OCI-LY1 (cell line): Measurements from ENCODE around the gene AK4.

Experiments used
- H2AFZ ChIP-seq: fragments of 200-600 bp; sonication (generic), shearing (Covaris generic); 2 replicates; pipeline ENCODE4 v1.6.0; 2014; ENCODE audit warnings: antibody characterized with exemption, mild to moderate bottlenecking, low read length
- H3F3A ChIP-seq: fragments of 200-600 bp; sonication (generic), shearing (Covaris generic); 2 replicates; pipeline ENCODE4 v1.6.0; 2014; ENCODE audit warnings: mild to moderate bottlenecking, antibody characterized with exemption, low read length, moderate library complexity; ENCODE audit not compliant: insufficient read depth
- H3K27ac ChIP-seq: fragments of 200-600 bp; sonication (generic); 2 replicates; pipeline ENCODE4 v1.5.1; 2014; ENCODE audit warnings: low read length, mixed run types, mild to moderate bottlenecking, low read depth; ENCODE audit not compliant: poor library complexity, severe bottlenecking
- H3K27me3 ChIP-seq: fragments of 200-600 bp; sonication (generic); 2 replicates; pipeline ENCODE4 v1.6.0; 2014; ENCODE audit warnings: antibody characterized with exemption, mild to moderate bottlenecking, low read length, moderate library complexity; ENCODE audit not compliant: insufficient read depth
- H3K36me3 ChIP-seq: fragments of 200-600 bp; sonication (generic); 2 replicates; pipeline ENCODE4 v1.6.1; 2014; ENCODE audit warnings: mild to moderate bottlenecking, antibody characterized with exemption, low read length, moderate library complexity, mixed read lengths; ENCODE audit not compliant: insufficient read depth
- H3K4me1 ChIP-seq: fragments of 200-600 bp; sonication (generic); 2 replicates; pipeline ENCODE4 v1.5.1; 2014; ENCODE audit warnings: mild to moderate bottlenecking, low read length, moderate library complexity; ENCODE audit not compliant: insufficient read depth, severe bottlenecking
- H3K4me2 ChIP-seq: fragments of 200-600 bp; sonication (generic), shearing (Covaris generic); 2 replicates; pipeline ENCODE4 v1.6.1; 2014; ENCODE audit warnings: low read length
- H3K4me3 ChIP-seq: fragments of 200-600 bp; sonication (generic); 2 replicates; pipeline ENCODE4 v1.5.1; 2014; ENCODE audit warnings: low read length, low read depth, mild to moderate bottlenecking, mixed read lengths; ENCODE audit not compliant: poor library complexity, severe bottlenecking
- H3K79me2 ChIP-seq: fragments of 200-600 bp; shearing (Covaris generic); 2 replicates; pipeline ENCODE4 v1.6.1; 2016; ENCODE audit warnings: mixed run types, low read length, mixed read lengths; ENCODE audit not compliant: insufficient read depth
- H3K9ac ChIP-seq: fragments of 200-600 bp; sonication (generic), shearing (Covaris generic); 2 replicates; pipeline ENCODE4 v1.6.1; 2014; ENCODE audit warnings: mild to moderate bottlenecking, low read length, mixed read lengths
- H3K9me2 ChIP-seq: fragments of 200-600 bp; sonication (generic), shearing (Covaris generic); 2 replicates; pipeline ENCODE4 v1.6.1; 2014; ENCODE audit warnings: low read depth, mild to moderate bottlenecking, low read length, mixed read lengths
- H3K9me3 ChIP-seq: fragments of 200-600 bp; shearing (Covaris generic); 2 replicates; pipeline ENCODE4 v1.6.1; 2014; ENCODE audit warnings: low read length, mixed read lengths
- H4K20me1 ChIP-seq: fragments of 200-600 bp; sonication (generic), shearing (Covaris generic); 2 replicates; pipeline ENCODE4 v1.6.0; 2016; ENCODE audit warnings: mild to moderate bottlenecking, low read length; ENCODE audit not compliant: insufficient read depth
- EZH2 ChIP-seq: fragments of 200-600 bp; sonication (generic), shearing (Covaris generic); IDR thresholded peaks from 2 replicates; pipeline ENCODE4 v1.8.0; 2017; ENCODE audit warnings: borderline replicate concordance, mixed run types, mild to moderate bottlenecking, antibody characterized with exemption, low read length, moderate library complexity, mixed read lengths
- TF ChIP-seq, protein P1 (sequence below): fragments of 200-600 bp; sonication (generic), shearing (Covaris generic); IDR thresholded peaks from 2 replicates; pipeline ENCODE4 v1.5.1; 2017; ENCODE audit warnings: mild to moderate bottlenecking, antibody characterized with exemption, low read length, moderate library complexity, mixed read lengths

The AK4 gene

DNA sequence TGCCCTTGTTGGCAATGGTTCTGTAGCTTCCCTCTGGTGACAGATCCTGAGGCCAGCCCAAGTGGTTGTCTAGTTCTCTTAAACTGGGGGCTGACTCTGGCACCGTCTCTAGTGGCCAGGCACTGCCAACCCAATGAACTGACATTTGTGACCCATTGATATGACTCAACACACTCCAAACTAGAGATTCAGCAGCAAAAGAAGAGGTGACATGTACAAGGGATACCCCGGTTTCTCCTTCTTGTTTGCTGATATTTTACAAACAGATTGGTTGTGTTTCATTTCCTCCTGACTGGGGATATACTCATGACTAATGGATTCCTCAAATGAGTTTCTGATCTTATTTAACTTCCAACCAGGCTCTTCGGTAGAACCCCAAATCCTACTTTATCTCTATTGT lies 95.5 kb downstream of the AK4 start:
- Histone ChIP-seq H3K4me2 (no peak overlapping the region), H3K27ac (no peak overlapping the region), H3K9me3 (no peaks in the 10 kb centered on the region), H2AFZ (no peak overlapping the region), H3K9ac (no peak overlapping the region), H3K27me3 (no peaks in the 10 kb centered on the region), H3K9me2 (no peaks in the 10 kb centered on the region), H3K4me1 (no peaks in the 10 kb centered on the region), H3K4me3 (no peak overlapping the region), H3F3A (no peaks in the 10 kb centered on the region), H3K79me2 (no peaks in the 10 kb centered on the region), H4K20me1 (no peaks in the 10 kb centered on the region), H3K36me3 (no peaks in the 10 kb centered on the region)
- no peak for TF ChIP-seq EZH2
- TF ChIP-seq, protein P1, sequence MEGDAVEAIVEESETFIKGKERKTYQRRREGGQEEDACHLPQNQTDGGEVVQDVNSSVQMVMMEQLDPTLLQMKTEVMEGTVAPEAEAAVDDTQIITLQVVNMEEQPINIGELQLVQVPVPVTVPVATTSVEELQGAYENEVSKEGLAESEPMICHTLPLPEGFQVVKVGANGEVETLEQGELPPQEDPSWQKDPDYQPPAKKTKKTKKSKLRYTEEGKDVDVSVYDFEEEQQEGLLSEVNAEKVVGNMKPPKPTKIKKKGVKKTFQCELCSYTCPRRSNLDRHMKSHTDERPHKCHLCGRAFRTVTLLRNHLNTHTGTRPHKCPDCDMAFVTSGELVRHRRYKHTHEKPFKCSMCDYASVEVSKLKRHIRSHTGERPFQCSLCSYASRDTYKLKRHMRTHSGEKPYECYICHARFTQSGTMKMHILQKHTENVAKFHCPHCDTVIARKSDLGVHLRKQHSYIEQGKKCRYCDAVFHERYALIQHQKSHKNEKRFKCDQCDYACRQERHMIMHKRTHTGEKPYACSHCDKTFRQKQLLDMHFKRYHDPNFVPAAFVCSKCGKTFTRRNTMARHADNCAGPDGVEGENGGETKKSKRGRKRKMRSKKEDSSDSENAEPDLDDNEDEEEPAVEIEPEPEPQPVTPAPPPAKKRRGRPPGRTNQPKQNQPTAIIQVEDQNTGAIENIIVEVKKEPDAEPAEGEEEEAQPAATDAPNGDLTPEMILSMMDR: no peak

DNA sequence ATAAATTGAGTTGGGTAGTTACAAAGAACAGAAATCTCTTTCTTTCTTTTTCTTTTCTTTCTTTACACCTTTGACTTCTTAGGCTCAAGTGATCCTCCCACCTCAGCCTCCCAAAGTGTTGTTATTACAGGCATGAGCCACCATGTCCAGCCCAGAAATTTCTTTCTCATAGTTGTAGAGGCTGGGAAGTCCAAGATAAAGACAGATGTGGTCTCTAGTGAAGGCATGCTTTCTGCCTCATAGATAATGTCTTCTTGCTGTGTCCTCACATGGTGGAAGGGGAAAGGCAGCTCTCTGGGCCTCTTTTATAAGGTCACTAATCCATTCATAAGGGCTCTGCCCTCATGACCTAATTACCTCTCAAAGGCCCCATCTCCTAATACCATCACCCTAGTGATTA lies 97.3 kb downstream of the AK4 start:
- no peak overlapping the region for H3K27ac ChIP-seq
- H3K9me2 ChIP-seq: no peaks in the 10 kb centered on the region
- TF ChIP-seq EZH2: no peak
- TF ChIP-seq, protein P1: no peak
- H4K20me1 ChIP-seq: no peaks in the 10 kb centered on the region
- no peak overlapping the region for H3K4me3 ChIP-seq
- no peak overlapping the region for H3K9ac ChIP-seq
- H3K36me3 ChIP-seq: no peaks in the 10 kb centered on the region
- no peaks in the 10 kb centered on the region for H3F3A ChIP-seq
- no peaks in the 10 kb centered on the region for H3K9me3 ChIP-seq
- no peaks in the 10 kb centered on the region for H3K27me3 ChIP-seq
- no peak overlapping the region for H2AFZ ChIP-seq
- no peak overlapping the region for H3K4me2 ChIP-seq
- H3K4me1 ChIP-seq: no peaks in the 10 kb centered on the region
- H3K79me2 ChIP-seq: no peaks in the 10 kb centered on the region

DNA sequence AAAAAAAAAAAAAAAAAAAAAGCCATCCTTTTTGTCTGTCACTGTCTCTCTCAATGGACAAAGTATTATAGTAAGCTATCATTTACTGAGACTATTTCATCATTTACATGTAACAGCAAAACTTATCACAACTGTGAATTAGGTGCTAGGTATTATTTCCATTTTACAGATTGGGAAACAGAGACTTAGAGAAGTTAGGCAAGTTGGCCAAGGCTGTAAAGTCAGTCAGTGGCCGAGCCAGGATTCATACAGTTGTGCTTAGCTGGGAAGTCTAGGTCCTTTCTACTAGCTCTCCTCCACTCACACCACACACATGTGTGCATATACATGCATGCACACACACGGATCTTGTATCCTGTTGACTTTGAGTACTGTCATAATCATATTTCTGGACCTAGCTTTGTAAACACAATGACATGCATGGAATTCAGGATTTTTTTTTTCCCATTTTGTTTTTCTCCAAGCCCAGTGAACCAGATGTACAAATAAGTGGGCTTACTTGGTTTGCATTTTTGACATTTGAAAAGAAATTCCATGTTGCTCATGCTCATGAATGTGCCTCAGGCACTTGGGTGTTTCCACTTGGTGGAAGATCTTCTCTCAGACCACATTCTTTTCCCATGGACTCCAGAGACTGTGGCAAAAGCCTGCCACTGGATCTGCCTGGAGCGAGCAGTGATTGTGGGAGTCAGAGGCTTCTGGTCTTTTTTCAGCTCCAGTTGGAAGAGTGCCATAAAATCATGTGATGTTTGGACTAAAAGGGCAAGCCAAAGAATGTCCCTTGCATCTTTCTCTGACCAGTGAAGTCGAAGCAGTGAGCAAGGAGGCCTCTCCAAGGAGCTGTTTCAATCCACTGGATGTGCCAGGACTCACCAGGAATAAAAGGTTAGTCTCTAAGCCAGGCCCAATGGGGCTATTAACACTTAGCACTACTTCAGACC lies 99.7 kb downstream of the AK4 start:
- H4K20me1 ChIP-seq: no peaks in the 10 kb centered on the region
- no peak overlapping the region for H2AFZ ChIP-seq
- no peaks in the 10 kb centered on the region for H3K36me3 ChIP-seq
- no peak overlapping the region for H3K27ac ChIP-seq
- H3F3A ChIP-seq: no peaks in the 10 kb centered on the region
- no peak overlapping the region for H3K4me3 ChIP-seq
- no peaks in the 10 kb centered on the region for H3K9me2 ChIP-seq
- TF ChIP-seq, protein P1: no peak
- TF ChIP-seq EZH2: no peak
- no peaks in the 10 kb centered on the region for H3K79me2 ChIP-seq
- H3K9ac ChIP-seq: no peak overlapping the region
- no peak overlapping the region for H3K4me2 ChIP-seq
- no peaks in the 10 kb centered on the region for H3K27me3 ChIP-seq
- no peaks in the 10 kb centered on the region for H3K4me1 ChIP-seq
- H3K9me3 ChIP-seq: no peaks in the 10 kb centered on the region
